GM23248 (cell line): Measurements from ENCODE around the gene GSDME. TPM values are rescaled to one million over a fixed set of nuclear protein-coding genes. Genes with fewer than 3 reads are reported as not detected.

Experiments
- DNase-seq: peaks from one replicate; pipeline ENCODE4 v3.0.0-alpha.2; 2015
- H2AFZ ChIP-seq: fragments of 200-600 bp; sonication (generic); 2 replicates; pipeline ENCODE4 v1.6.1; 2016; ENCODE audit warnings: antibody characterized with exemption
- H3F3A ChIP-seq: fragments of 200-600 bp; sonication (generic); 2 replicates; pipeline ENCODE4 v1.6.1; 2016; ENCODE audit warnings: mild to moderate bottlenecking, antibody characterized with exemption, mixed run types; ENCODE audit not compliant: insufficient read depth
- H3K27ac ChIP-seq: fragments of 200-600 bp; sonication (generic); 2 replicates; pipeline ENCODE4 v1.5.1; 2016; ENCODE audit warnings: mild to moderate bottlenecking
- H3K27me3 ChIP-seq: fragments of 200-600 bp; sonication (generic); replicated peaks from 2 replicates; pipeline ENCODE4 v1.6.1; 2016; ENCODE audit warnings: mild to moderate bottlenecking; ENCODE audit not compliant: insufficient read depth
- H3K36me3 ChIP-seq: fragments of 200-600 bp; sonication (generic); 2 replicates; pipeline ENCODE4 v1.6.1; 2016; ENCODE audit warnings: low read depth, mild to moderate bottlenecking
- H3K4me1 ChIP-seq: fragments of 200-600 bp; sonication (generic); 2 replicates; pipeline ENCODE4 v1.6.1; 2016; ENCODE audit warnings: mild to moderate bottlenecking; ENCODE audit not compliant: insufficient read depth
- H3K4me2 ChIP-seq: fragments of 200-600 bp; sonication (generic); one replicate; pipeline ENCODE4 v1.6.1; 2016; ENCODE audit warnings: mild to moderate bottlenecking; ENCODE audit not compliant: unreplicated experiment
- H3K4me3 ChIP-seq: fragments of 200-600 bp; sonication (generic); 2 replicates; pipeline ENCODE4 v1.5.1; 2016; ENCODE audit warnings: mild to moderate bottlenecking
- H3K79me2 ChIP-seq: fragments of 200-600 bp; sonication (generic); 2 replicates; pipeline ENCODE4 v1.6.1; 2016; ENCODE audit warnings: mild to moderate bottlenecking; ENCODE audit not compliant: insufficient read depth
- H3K9ac ChIP-seq: fragments of 200-600 bp; sonication (generic); 2 replicates; pipeline ENCODE4 v1.6.1; 2016; ENCODE audit warnings: mild to moderate bottlenecking
- H3K9me2 ChIP-seq: fragments of 200-600 bp; sonication (generic); 2 replicates; pipeline ENCODE4 v1.6.1; 2016; ENCODE audit warnings: mixed run types, mild to moderate bottlenecking, moderate library complexity; ENCODE audit not compliant: insufficient read depth
- H3K9me3 ChIP-seq: fragments of 200-600 bp; sonication (generic); one replicate; pipeline ENCODE4 v1.6.1; 2017; ENCODE audit warnings: low read depth
- H4K20me1 ChIP-seq: fragments of 200-600 bp; sonication (generic); 2 replicates; pipeline ENCODE4 v1.6.0; 2016; ENCODE audit not compliant: insufficient read depth
- EZH2 ChIP-seq: fragments of 200-600 bp; sonication (generic); IDR thresholded peaks from 2 replicates; pipeline ENCODE4 v1.6.1; 2018; ENCODE audit warnings: antibody characterized with exemption, mild to moderate bottlenecking; ENCODE audit not compliant: insufficient read depth, poor library complexity, severe bottlenecking
- EZH2phosphoT487 ChIP-seq: fragments of 200-600 bp; sonication (generic); IDR thresholded peaks from 2 replicates; pipeline ENCODE4 v1.6.1; 2018; ENCODE audit warnings: antibody characterized with exemption, moderate library complexity, mild to moderate bottlenecking, low read depth; ENCODE audit not compliant: insufficient read depth
- WGBS, 2 experiments: methylation state at CpG; one replicate each; pipeline ENCODE4 v1.1.6; 2015 to 2017; ENCODE audit warnings: low lambda C conversion rate in 2 of 2, low coverage in 1 of 2; ENCODE audit errors: missing lambda C conversion rate in 2 of 2; 5-methylcytosine and 5-hydroxymethylcytosine counted together
- in situ Hi-C: fragments of 300-500 bp; cut with MboI; formaldehyde crosslinking; loops from 2 replicates; pipeline ENCODE4 v1.15.0; 2020
- polyA plus RNA-seq: library from polyadenylated mRNA; unstranded; fragments of >200 nt; fragmentation: Nextera tagmentation; extraction: Ambion mirVana; gene quantifications from 2 replicates; pipeline ENCODE4 v1.2.1, GENCODE V29; 2016
- total RNA-seq: library from RNA; depleted of rRNA; stranded (reverse); fragments of >200 nt; shearing (Covaris generic); gene quantifications from 2 replicates; pipeline ENCODE4 v1.2.3, GENCODE V29; 2014; rRNA removed

Gene GSDME
- total and polyA plus RNA-seq, 2 experiments from 2014 or later, result 39.4 to 49.4 TPM

DNA sequence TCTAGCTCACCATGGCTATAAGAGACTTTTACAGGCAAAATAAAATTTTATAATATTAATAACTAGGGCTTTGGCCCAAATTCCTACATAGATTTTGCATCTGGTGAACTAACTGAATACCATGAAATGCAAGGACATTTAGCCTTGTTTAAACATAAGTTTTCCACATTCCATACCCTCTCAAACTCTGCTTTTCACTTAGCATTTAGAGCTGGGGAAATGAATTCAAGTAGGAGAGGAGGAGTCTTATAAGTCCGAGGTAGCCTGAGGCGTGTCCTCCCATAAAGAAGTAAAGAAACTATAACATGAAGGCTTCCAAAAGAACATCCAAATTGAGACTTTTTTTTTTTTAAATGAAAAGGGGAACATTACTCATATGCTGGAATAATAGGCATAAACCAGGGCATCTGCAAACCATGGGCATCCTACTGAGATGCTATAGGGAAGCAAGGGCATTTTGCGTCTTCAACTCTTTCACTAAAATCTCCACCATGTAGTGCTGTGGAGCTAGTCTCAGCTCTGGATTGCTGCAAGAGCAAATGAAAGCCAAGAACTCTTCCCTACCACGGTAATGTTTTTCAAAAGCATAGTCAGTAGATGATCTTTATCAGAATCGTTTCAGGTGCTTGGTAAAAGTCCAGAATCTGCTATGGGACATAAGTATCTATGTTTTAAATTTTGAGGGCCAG is 104.9 kb downstream of the GSDME start:
- in situ Hi-C loops, result loop anchor here (25.0 kb wide), 2 partner anchors 240 to 1090 kb away; no protein-coding TSS in a partner anchor
- Histone ChIP-seq H4K20me1 (no peaks in the 10 kb centered on the region), H3K27ac (no peak overlapping the region), H3K4me1 (peaks cover 6% of the 10 kb centered on the region; the same call in 1 of the 2 replicates), H3K9me3 (no peaks in the 10 kb centered on the region), H3K27me3 (no peaks in the 10 kb centered on the region), H3K79me2 (no peaks in the 10 kb centered on the region), H3F3A (no peaks in the 10 kb centered on the region), H3K4me2 (peak overlapping the region; percentile 81), H3K36me3 (no peaks in the 10 kb centered on the region), H3K4me3 (peak overlapping the region; percentile 66; the same call in 1 of the 2 replicates), H2AFZ (peak overlapping the region; percentile 71), H3K9ac (peak overlapping the region; percentile 73; the same call in 1 of the 2 replicates), H3K9me2 (no peaks in the 10 kb centered on the region)
- 53 to 58% methylated on average over 5 of the region's 5 CpGs for WGBS, 2 experiments
- TF ChIP-seq EZH2 (no peak), EZH2phosphoT487 (no peak)
- peak; percentile 25 for DNase-seq

Other genes starting within 250 kb of the GSDME start
- 16.9 and 17.4 TPM in 2 replicates for gene PALS2, start 184.0 kb downstream of the GSDME start, total RNA-seq
- gene PALS2, start 184.0 kb downstream of the GSDME start, polyA plus RNA-seq, result 8.1 and 8.3 TPM in 2 replicates
- gene OSBPL3, start 222.7 kb upstream of the GSDME start, total RNA-seq, result 25.8 and 28.2 TPM in 2 replicates
- gene OSBPL3, start 222.7 kb upstream of the GSDME start, polyA plus RNA-seq, result 21.8 and 24.2 TPM in 2 replicates